ENCODE results near the gene SLITRK3.

SLITRK3 gene, protein sequence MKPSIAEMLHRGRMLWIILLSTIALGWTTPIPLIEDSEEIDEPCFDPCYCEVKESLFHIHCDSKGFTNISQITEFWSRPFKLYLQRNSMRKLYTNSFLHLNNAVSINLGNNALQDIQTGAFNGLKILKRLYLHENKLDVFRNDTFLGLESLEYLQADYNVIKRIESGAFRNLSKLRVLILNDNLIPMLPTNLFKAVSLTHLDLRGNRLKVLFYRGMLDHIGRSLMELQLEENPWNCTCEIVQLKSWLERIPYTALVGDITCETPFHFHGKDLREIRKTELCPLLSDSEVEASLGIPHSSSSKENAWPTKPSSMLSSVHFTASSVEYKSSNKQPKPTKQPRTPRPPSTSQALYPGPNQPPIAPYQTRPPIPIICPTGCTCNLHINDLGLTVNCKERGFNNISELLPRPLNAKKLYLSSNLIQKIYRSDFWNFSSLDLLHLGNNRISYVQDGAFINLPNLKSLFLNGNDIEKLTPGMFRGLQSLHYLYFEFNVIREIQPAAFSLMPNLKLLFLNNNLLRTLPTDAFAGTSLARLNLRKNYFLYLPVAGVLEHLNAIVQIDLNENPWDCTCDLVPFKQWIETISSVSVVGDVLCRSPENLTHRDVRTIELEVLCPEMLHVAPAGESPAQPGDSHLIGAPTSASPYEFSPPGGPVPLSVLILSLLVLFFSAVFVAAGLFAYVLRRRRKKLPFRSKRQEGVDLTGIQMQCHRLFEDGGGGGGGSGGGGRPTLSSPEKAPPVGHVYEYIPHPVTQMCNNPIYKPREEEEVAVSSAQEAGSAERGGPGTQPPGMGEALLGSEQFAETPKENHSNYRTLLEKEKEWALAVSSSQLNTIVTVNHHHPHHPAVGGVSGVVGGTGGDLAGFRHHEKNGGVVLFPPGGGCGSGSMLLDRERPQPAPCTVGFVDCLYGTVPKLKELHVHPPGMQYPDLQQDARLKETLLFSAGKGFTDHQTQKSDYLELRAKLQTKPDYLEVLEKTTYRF

DNA sequence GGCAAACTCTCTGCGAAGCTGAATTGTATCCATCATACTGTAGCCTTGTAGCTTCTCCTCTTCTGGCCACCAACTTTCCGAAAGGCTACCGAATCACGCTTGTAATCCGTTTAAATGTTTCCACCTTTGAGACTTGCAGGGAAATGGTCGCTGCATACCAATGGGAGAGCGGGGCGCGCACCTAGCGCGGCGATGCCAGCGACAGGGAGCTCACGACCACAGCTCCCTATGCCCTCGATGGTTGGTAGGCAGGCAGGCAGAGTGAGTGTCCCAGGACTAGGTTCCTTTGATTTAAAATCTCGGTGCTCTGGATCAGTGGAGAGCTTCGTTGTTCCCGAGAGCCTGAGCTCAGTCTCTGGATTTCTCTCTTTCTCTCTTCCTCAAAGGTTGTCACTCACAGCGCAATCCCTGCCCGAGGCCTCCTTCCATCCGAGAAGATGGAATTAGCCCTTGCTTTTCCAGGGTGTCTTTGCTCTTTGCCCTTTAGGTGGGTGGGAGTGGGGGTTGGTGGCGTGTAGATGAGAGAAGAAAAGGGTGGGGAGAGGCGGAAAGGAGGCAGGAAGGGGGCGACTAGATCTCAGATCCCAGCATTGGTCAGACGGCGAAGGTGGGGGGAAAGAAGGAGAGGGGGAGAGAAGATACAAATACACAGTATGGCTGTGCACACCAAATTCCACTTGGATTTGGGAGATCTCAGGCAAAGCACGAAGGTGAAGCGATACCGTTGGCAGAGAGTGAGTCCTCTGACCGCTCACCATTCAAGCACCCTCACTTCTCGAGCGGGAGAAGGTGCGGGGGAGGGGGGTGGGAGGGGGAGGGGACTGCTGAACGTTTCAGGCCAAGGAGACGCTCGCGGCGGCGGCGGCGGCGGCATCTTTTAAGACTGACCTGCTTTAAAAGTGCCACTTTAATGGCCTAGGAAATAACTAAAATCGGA, at the start of gene SLITRK3:
TSS of gene SLITRK3 (minus strand) at position 745 of the 937 bp plus-strand sequence. CDS start 5,554 bp downstream, outside the sequence.
- peak within 1 kb of the TSS; percentile 61 for H3K4me3 ChIP-seq (ENCODE audit: low read depth, low read length)

DNA sequence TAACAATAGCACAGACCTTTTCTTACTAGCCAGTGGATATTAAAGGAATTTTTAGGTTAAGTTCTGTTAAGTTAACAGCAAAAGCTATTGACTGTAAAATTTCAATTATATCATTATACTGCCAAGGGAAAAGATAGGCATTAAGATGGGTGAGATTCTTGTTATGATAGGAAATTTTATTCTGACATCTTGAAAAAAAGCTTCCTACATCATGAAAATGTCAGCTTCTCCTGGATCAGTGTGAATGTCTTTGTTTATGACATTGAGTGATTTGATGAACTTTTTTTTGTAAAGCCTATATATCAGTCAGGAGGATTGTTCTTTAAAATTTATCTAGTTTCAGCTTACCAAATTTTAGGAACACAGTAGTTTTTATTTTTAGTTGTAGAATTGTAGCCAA, 47.4 kb upstream of the SLITRK3 start:
- H3K4me3 ChIP-seq (ENCODE audit: low read depth, low read length): no peak overlapping the region

DNA sequence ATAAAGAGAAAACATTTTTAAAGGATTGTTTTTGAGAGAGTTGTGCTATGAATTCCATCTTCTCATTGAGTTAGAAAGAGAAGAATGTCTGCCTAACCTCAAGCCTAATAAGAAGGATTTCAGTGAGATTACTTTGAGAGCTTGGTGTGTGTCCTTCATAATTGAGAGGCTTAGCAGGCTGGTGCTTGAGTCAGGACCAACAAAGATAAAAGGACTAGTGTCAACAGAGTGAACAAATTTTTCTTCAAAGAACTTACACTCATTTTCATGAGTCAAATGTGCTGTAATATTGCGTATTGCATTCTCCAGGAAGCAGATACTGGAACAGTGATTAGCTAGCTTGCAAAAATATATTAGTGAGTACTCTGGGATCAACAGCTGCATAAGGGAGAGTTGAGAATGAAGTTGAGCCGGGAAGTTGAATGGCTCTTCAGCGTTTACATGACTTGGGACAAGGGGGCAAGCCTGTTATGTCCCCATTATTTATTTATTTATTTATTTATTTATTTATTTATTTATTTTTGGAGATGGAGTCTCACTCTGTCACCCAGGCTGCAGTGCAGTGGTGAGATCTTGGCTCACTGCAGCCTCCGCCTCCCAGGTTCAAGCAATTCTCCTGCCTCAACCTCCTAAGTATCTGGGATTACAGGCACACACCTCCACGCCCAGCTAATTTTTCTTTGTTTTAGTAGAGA, 37.5 kb upstream of the SLITRK3 start:
- no peak overlapping the region for H3K4me3 ChIP-seq (ENCODE audit: low read depth, low read length)

DNA sequence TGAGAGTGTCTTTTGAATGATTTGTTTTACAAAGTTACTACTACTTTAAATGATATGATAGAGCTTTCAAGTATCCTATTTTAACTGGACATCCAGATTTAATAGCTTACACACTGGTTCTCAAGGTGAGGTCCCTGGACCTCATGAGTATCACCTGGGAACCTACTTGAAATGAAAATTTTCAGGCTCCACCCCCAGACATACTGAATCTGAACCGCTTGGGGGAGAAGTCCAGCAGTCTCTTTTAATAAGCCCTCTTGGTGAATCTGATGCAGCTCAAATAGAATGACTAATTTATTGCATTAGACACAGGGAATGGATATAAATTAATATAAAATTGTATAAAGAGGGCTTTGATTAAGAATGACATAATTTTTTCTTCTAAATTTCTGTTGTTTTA, 29.4 kb upstream of the SLITRK3 start:
- H3K4me3 ChIP-seq (ENCODE audit: low read depth, low read length): no peak overlapping the region

DNA sequence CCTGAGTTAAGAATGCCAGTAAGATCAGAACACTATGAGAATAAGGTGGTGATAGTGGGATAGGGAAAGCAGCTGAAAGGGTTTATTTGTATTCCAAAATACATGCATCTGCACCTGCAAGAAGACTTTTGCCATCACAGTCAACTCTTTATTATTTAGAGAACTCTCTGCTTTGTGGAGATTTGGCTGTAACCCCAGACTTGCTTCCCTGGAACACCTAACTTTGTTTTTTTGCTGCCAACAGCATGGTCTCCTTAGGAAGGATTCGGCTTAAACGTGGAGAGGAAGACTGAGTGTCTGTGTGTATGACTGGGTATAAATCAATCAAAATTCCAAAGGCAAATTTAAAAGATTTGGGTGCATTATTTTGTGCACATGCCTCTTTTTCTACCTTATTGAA, 21.6 kb upstream of the SLITRK3 start:
- H3K4me3 ChIP-seq (ENCODE audit: low read depth, low read length): no peak overlapping the region

DNA sequence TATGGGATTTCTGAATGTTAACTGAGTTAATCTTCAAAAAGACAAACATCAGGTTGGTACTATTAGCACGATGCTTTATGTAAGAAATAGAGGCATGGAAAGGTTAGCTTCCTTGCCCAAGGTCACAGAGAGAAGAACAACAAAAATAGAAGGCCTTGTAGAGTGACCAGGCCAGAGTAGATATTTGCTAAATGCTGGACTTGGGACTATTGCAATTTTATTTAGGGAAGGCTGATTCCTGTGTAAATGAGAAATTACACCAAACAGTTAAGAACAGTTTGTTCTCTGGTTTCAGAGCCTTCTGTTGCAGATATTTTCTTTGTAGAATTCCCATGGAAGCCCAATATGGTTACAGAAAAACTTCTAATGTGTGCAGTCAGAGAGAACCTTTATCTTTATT, 16.4 kb upstream of the SLITRK3 start:
- H3K4me3 ChIP-seq (ENCODE audit: low read depth, low read length): no peak overlapping the region

DNA sequence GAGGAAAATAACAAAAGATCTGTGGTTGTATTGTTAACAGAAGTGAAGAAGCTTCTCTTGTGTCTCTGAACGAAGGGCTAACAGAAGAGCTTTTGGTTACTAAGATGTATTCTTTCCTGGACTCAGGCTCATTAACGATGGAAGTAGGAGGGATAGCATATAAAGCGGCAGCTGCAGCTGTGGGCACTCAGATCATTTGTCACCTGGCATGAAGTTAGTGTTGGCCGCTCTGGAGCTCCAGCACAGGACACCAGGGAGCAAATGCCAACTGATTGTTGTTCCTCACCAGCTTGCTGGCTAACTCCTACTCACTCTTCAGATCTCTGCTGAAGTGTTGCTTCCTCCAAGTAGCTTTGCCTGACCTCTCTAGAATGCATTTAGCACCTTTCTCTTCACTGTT, 15.5 kb upstream of the SLITRK3 start:
- no peak overlapping the region for H3K4me3 ChIP-seq (ENCODE audit: low read depth, low read length)

DNA sequence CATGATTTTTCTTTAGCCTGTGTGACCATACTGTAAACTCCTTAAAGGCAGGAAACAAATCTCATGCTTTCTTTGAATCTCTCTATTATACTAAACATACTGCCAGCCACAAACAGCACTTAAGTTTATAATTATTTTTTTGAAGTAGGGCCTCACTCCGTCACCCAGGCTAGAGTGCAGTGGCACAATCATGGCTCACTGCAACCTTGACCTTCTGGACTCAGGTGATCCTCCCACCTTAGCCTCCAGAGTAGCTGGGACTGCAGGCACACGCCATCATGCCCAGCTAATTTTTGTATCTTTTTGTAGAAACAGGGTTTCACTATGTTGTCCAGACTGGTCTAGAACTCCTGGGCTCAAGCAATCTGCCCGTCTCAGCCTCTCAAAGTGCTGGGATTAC, 14.5 kb upstream of the SLITRK3 start:
- H3K4me3 ChIP-seq (ENCODE audit: low read depth, low read length): no peak overlapping the region

DNA sequence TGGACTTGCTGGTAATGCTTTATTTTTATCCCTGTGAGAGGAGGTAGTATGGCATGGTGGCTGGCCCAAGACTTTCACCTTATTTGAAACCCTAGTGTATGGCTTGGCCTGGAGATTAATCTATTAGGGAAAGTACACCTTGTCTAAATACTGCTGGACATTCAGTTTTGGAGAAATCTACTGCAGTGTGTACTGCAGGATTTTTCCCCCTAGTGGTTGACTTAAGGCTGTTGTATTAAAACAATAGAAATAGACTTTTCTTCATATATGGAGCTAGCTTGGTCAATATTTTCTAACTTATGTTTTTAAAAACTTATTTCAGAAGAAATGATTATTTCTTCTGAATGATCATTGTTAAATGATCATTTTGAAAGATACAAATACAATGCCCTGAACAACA, 13.9 kb upstream of the SLITRK3 start:
- no peak overlapping the region for H3K4me3 ChIP-seq (ENCODE audit: low read depth, low read length)

DNA sequence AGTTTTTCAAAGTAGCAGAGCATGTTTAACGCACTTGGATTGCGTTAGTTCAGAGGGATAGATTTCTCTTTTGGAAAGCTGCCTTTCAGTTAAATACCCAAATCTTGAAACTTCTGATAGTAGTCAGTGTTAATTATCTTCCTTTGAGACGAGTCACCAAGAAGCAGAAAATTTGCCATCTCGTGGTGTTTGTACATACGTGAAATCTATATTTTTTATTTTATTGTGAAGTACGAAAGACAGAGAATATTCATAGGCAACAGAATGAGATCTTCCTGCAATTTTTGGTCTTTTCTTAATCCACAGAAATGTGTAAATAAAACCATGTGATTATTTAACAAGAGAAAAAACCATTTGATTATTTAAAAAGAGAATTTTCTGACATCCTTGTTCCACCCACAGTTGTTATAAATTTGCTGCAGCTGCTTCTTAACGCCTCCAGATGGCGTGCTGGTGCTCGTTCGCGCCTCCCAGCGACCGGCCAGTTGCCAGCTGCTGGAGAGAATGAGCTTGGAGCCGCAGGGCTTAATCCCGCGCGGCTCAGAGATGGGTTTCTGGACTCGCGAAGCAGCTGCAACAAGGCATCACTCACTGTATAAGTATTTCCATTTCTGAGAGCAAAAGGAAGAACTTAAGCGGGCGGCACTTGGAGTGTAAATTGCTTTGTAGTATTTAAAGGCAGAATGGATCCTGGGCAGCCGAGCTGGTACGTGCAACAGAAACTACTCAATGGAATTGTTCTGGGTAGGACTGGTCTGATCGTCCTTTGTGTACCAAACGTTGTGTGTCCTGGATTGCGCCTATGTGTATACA, 10.5 kb upstream of the SLITRK3 start:
- H3K4me3 ChIP-seq (ENCODE audit: low read depth, low read length): no peak overlapping the region

DNA sequence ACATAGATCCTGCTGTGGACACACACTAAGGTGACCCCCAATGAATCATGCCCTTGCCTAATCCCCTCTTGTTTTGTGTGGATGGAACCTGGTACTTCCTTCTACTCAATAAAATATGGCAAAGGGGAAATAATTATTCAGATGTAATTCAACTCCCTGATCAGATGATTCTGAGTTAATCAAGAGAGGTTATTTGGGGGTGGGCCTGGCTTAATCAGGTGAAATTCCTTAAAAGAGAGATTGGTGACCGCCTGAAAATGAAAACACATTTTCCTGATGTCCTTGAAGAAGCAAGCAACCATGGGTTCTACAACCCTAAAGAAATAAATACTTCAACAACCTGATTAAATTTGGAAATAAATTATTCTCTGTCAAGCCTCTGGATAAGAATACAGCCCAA, 8.3 kb upstream of the SLITRK3 start:
- H3K4me3 ChIP-seq (ENCODE audit: low read depth, low read length): no peak overlapping the region

DNA sequence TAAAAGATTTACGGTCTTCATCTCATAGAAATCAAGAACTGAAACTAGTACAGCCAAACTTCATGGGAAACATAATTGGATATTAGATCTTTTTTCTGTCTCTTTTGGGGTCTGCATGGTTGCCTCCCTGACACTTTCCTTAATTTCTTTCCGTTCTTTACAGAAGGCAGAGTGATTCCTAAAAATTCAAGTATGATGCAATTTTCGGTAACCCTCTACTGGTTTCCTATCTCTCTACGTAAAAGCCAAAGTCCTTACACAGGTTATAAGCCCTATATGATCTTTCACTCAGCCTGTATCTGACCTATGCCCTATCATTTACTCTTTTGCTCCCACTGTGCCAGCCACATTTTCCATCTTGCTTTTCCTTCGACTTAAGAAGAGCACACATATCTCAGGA, 6.8 kb upstream of the SLITRK3 start:
- H3K4me3 ChIP-seq (ENCODE audit: low read depth, low read length): no peak overlapping the region

DNA sequence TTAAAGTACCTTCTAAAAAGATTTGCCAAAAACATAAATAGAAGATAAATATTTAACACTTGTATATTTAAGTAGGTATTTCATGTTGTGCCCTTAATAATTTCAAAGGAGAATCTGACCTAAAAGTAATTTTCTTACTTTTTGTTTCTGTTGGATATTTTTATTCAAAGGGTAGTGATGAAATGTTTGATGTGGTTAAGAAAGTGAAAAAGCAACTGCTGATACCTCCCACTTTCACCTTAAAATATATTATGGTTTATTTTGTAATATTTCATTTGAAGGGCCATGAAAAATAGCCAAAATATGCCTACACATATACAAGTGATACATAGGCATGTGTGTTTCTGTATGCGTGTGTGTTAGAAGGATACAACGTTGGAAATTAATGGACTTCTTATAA, 5.8 kb upstream of the SLITRK3 start:
- H3K4me3 ChIP-seq (ENCODE audit: low read depth, low read length): no peak overlapping the region

DNA sequence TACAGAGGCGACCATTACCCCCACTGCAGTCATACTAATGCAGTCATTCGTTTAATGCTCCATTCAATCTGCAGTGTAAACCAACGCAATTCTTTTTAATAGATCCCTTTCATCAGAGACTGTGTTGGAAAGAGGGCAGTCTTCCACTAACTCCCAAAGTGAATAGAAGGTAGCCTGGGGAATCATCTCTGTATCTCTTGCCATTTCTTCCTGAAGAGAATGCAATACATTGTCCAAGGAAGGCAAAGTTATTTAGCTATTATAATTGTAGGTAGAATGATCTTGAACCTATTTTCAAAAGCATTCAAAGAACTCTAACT, 1.3 kb upstream of the SLITRK3 start:
- H3K4me3 ChIP-seq (ENCODE audit: low read depth, low read length): no peak overlapping the region

DNA sequence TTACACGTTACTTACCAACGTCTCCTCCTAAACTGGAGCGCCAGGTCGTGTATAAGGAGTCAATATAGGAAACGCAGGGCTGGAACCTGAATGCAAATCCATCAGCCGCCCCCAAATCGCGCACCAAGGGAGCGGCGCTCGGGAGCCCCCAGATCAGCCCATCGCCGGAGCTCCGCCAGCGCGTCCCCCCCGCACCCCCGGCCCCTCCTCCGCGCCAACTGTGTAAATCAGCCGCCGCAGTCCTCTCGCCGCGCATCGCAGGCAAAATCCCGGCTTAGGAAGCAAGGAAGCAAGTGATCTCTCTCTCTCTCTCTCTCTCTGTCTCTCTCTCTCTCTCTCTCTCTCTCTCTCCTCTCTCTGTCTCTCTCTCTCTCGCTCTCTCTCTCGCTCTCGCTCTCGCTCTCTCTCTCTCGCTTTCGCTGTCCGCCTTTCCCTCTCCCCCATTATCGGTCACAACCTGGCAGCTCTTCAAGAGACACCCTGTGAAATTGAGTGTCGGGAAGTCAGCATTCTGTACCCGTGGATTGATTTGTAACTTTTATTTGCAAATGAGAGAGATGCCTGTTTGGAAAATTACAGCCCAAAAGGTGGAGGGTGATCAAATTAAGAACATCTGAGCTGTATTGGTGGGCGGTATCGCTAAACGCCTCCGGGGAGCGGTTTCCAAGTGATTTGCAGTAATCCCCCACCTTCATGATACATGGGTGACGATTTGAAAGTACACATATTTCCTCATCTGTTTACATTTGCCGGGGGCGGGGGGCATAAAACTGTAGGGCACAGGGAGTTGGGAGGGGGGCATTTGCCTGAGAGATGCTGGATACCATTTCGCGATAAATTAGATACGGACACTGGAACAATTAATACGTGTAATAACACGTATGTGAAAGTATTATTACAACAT, 645 bp upstream of the SLITRK3 start:
- peak overlapping the region; percentile 61 for H3K4me3 ChIP-seq (ENCODE audit: low read depth, low read length)

DNA sequence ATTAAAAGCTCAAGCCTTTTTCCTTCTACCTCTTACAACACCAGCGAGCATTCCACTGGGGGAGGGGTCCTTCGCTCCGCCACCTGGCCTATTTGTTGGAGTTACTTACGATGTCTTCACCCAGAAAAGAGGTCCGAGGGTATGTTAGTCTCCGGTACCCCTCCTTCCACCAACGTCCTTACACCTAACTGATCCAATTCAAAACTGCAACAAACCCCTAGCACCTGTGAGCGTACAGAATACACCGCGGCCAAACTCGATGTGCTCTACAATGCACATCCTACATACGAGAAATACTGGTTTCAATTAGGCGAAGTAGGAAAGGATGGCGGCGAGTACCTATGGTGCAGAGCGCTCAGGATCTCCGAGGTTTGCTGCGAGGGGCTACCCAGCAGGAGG, 944 bp downstream of the SLITRK3 start:
- peak overlapping the region; percentile 61 for H3K4me3 ChIP-seq (ENCODE audit: low read depth, low read length)

DNA sequence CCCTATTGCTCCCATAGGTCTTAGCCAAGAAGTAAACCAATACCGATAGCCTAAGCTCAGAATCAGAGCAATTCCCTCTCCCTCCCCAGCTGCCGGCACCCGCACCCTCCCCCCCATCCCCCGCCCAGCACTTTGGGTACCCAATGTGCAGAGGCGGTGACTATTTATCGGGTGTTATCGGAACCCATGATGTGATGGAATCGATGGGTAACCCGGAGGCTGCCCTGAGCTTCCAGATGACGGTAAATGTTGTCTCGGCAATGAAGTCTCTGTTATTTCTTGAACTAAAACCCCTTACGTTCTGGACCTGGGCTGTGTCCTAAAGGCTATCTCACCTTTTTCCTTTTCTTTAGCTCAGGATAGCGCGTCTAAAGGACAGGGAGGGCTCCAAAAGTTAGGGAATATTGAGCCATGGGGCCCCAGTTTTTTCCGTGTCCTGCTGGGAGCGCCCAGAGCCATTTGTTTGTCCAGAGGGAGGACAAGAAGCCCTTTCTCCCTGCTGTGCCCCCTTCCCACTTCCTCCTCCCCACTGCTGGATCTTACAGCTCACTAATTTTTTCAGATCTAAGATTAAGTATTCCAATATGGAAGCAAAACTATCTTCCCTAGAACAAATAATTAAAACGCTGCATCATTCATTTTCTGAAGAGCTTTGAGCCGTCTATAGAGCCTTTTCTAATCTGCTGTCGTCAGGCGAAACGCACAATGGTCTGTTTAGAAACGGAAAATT, 1.5 kb downstream of the SLITRK3 start:
- peak overlapping the region; percentile 61 for H3K4me3 ChIP-seq (ENCODE audit: low read depth, low read length)

Data from iPS-11a (cell line).